CD4-positive, alpha-beta T cell treated with Interleukin-12 subunit alpha and Interleukin-12 subunit beta, for 1 hour (primary cell): ENCODE results near the gene SERINC2.
"Not testable (repeated sequence)": the region's sequence is repeated elsewhere in the genome, so short reads cannot be mapped to it uniquely, and the experiment has no call there.

ENCODE experiments used
- DNase-seq: peaks from one replicate; pipeline ENCODE4 v3.0.0-alpha.2; 2020

The SERINC2 gene

DNA sequence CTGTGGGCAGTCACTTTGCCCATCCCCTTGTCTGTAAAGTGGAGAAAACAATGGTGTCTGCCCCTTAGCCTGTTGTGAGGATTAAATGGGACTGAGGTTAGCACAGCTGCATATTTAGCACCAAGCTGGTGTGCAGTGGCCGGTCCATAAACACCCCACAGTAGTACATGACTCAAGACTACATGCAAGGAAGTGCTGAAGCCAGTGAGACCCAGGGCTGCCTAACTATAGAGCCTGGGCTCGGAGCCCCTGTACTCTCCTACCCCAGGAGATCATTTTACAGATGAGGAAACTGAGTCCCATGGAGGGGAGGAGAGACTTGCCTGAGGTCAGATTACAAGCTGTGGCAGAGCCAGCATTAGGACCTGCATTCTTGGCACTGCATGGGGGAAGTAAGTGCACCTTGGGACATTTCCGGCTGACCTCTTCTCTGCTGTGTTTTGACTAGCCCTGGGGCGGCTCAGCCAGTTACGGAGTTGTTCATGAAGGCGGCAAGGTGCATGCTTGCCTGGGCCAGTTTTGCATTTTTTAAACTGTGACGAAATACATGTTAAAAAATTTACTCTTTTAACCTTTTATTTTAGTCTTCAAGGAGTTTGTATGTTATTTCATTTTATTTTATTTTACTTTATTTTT lies 3.2 kb downstream of the SERINC2 start:
- DNase-seq = no peak

DNA sequence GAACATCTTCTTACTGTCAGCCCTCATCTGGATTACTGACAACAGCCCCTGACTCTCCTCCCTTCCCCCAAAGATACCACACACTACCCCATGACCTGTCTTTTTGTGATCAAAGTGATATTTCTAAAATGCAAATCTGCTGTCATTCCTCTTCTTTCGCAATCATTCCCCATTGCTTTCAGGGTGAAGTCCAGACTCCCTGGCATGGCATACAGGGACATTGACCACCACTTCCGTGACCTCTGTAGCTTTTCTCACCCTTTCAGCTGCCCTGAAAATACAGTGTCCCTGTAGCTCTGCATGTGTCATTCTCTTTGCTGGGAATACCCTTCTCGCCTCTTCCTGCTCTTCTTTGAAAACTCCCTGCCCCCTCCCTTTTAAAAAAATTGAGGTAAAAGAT lies 4.1 kb downstream of the SERINC2 start:
- no peak for DNase-seq

DNA sequence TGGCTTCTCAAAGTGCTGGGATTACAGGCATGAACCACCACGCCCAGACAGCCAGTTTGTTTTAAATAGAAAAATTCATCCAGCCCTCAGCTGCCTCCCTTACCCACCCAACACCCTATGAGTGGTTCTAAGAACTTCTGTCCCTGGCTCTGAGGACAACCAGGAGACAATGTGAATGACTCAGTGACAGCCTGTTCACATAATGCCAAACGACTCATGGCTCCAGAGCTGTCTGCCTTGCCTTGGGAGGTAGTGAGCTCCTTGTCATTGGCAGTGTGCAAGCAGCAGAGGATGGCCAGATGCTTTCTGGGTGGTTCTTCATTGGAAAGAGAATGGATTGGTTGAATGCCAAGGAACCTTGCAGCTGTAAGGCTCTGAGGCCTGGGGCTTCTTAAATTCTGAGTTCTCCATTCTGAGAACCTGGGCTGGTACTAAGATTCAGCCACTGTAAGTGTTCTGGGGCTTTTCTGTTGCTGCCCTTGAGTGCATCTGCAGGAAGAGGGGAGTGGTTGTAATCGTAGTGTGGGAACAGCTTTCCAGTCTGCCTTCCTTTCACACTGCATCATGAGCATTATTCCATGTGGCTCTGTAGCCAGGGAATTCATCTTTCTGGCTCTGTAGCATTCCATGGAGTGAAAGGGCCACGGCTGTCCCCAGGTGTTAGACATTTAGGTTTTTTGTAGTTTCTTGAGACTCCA lies 5.8 kb downstream of the SERINC2 start:
- DNase-seq = no peak

- no peak for DNase-seq
Measured at GRCh38 chr1:31420716-31421115, 7.7 kb downstream of the SERINC2 start.

- DNase-seq = no peak
Measured at GRCh38 chr1:31421371-31422040, 8.5 kb downstream of the SERINC2 start.

- peak; percentile 62 for DNase-seq
Measured at GRCh38 chr1:31422505-31423319, 9.7 kb downstream of the SERINC2 start.

GRCh38 chr1:31423418-31423947 lies 10.5 kb downstream of the SERINC2 start:
- no peak for DNase-seq

- no peak for DNase-seq
Measured at GRCh38 chr1:31424568-31424967, 11.6 kb downstream of the SERINC2 start.

DNA sequence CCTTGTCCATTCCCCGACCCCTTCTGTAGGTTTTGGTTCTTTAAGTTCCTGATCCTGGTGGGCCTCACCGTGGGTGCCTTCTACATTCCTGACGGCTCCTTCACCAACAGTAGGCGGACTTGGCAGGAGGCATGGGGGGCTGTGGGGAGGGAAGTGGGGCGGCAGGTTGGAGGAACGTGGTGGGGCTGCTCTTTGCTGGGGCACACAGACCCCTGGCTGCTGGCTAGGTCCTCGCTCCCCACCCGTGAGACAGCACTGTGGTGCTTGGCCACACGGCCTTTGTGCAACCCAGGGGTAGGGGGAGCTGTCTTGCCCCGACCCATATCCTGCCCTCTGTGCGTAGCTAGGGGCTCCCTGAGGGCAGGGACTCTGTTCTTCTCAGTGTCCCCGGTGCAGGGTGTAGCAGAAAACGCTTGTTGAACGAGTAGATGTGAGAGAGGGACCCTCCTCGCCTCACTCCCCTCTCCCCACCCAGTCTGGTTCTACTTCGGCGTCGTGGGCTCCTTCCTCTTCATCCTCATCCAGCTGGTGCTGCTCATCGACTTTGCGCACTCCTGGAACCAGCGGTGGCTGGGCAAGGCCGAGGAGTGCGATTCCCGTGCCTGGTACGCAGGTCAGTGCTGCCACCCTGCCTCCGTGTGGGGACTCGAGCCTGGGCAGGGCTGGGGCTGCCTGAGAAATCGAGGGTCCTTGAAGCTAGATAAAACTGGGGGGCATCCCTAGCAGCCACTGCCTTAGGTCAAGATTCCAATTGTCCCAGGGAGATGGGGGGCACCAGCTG lies 12.5 kb downstream of the SERINC2 start:
- no peak for DNase-seq

DNA sequence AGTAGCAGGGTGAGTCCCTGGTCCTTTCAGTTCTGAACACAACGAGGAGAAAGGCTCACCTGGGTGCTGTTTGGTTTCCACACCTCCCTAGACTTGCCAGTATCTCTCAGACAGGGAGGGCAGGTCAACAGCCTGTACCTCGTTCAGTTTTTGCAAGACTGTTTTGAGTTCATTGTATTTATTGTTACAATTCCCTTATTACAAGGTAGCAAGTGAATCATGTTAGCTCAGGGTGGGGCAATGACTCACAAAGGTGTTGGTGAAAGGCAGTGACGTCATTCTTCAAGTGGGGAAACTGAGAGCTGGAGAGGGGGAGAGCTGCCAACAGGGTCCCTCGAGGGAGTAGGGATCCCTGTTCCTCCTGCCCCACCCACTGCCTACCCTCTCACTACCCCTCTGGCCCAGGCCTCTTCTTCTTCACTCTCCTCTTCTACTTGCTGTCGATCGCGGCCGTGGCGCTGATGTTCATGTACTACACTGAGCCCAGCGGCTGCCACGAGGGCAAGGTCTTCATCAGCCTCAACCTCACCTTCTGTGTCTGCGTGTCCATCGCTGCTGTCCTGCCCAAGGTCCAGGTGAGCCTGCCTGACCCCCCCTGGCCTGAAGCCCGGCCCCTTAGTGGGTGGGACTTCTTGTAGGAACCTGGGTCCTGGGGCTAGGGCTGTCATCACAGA lies 13.4 kb downstream of the SERINC2 start:
- no peak for DNase-seq

GRCh38 chr1:31427322-31427721 lies 14.3 kb downstream of the SERINC2 start:
- no peak for DNase-seq

- no peak for DNase-seq
Measured at GRCh38 chr1:31428436-31429221, 15.6 kb downstream of the SERINC2 start.

- no peak for DNase-seq
Measured at GRCh38 chr1:31429583-31429982, 16.6 kb downstream of the SERINC2 start.

- not testable (repeated sequence) for DNase-seq
Measured at GRCh38 chr1:31431351-31432257, 18.6 kb downstream of the SERINC2 start.

DNA sequence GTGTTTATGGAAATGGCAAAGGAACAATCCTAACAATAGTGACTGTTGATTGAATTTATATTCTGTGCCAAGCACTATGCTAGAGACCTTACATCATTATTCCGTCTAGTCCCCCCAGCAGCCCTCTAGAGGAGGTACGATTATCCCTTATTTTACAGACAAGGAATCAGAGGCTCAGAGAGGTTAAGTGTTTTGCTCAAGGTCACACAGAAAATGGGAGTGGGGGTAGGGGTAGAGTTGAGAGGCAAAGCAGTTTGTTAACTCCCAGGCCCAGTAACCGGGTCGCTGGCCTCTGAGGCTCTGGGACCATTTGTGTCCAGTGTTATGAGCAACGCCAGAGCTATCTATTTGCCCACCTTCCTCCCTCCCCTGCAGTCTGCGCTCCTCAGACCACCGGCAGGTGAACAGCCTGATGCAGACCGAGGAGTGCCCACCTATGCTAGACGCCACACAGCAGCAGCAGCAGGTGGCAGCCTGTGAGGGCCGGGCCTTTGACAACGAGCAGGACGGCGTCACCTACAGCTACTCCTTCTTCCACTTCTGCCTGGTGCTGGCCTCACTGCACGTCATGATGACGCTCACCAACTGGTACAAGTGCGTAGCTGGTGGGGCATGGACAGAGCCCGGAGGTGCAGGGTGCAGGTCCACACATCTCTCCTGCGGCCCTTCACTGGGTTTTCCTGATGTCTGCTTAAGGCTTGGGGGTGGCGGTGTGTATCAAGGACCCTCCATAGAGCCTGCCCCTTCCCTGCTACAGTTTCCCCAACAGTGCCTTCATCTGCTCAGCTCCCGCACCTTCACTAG lies 19.8 kb downstream of the SERINC2 start:
- no peak for DNase-seq

- DNase-seq = no peak
Measured at GRCh38 chr1:31433396-31433930, 20.4 kb downstream of the SERINC2 start.

GRCh38 chr1:31434101-31434871 lies 21.3 kb downstream of the SERINC2 start:
- DNase-seq = no peak

DNA sequence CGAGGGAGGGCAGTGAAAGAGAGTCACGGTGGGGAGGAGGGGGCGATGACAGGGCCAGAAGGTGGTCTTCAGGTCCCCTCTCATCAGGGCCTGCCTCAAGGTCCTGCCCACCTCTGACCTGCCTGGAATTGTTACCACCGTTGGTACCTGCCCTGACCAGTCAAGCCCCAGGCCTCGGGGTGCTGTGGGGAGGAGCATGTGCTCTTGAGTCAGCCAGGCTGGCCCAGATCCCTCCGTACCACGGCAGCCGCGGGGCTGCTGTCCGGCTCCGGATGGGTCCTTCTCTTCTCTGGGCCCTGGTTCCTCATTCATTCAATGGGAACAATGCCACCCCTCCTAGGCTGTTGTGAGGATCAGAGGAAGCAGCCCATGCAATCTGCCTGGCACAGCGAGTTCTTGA lies 22.0 kb downstream of the SERINC2 start:
- no peak for DNase-seq
